NOMO-1 treated with DMSO at 0.1 percent for 48 hours (cell line): ENCODE results near the gene LYZ.
"Not testable (repeated sequence)": the region's sequence is repeated elsewhere in the genome, so short reads cannot be mapped to it uniquely, and the experiment has no call there.

Source experiments
- DNase-seq: peaks from one replicate; lab custom pipeline; 2025; ENCODE audit not compliant: unreplicated experiment; lab: John Stamatoyannopoulos, UW

Gene LYZ

DNA sequence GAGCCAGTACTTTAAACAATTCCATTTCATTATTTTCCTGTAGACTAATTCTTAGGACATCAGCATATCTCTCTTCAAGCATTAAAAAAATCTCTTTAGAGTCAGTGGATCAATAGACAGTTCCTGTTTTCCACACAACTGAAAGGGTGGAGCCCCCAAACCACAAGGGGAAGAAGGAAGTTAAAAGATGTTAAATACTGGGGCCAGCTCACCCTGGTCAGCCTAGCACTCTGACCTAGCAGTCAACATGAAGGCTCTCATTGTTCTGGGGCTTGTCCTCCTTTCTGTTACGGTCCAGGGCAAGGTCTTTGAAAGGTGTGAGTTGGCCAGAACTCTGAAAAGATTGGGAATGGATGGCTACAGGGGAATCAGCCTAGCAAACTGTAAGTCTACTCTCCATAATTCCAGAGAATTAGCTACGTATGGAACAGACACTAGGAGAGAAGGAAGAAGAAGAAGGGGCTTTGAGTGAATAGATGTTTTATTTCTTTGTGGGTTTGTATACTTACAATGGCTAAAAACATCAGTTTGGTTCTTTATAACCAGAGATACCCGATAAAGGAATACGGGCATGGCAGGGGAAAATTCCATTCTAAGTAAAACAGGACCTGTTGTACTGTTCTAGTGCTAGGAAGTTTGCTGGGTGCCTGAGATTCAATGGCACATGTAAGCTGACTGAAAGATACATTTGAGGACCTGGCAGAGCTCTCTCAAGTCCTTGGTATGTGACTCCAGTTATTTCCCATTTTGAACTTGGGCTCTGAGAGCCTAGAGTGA is at the start of gene LYZ:
LYZ (plus strand) TSS at position 220 of the 777 bp plus-strand sequence; CDS start at position 248, 28 bp downstream.
- peak; percentile 97 for DNase-seq

DNA sequence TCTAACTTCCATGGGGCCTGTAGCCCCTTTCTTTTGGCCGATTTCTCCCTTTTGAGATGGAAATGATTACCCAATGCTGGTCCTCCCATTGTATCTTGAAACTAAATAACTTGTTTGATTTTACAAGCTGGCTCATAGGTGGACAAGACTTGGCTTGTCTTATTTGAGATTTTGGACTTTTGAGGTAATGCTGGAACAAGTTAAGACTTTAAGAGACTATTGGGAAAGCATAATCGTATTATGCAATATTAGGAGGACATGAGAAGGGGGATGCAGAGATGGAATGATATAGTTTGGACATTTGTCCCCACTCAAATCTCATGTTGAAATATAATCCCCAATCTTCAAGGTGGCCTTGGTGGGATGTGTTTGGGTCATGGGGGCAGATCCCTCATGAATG is 49.2 kb upstream of the LYZ start:
- DNase-seq = no peak

DNA sequence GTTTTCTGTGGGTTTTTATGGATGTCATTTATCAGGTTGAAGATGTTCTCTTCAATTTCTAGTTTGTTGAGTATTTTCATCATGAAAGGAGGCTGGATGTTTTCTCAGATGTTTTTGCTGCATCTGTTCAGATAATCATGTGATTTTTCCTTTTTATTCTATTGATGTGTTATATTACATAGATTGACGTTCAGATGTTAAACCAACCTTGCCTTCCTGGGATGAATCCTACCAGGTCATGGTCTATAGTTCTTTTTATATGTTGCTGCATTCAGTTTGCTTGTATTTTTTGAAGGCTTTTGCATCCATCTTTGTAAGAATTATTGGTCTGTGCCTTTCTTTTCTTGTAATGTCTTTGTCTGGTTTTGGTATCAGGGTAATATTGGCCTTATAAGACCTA is 43.9 kb upstream of the LYZ start:
- no peak for DNase-seq

DNA sequence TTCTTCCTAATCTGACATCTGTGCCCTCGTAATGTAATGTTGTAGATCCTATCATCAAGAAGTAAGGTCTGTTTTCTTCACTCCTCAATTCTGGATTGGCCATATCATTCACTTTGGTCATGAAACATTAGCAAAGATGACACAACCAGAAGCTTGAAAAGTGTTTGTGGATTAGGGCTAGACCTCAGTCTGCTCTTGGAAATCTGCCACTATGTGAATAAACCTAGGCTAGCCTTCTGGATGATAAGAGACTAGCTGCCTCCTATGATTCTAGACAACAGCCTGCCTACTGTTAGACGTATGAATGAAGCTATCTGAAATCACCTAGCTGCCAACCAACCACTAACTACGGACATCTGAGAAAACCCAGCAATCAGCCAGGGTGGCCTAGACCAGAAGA is 38.7 kb upstream of the LYZ start:
- DNase-seq = no peak

DNA sequence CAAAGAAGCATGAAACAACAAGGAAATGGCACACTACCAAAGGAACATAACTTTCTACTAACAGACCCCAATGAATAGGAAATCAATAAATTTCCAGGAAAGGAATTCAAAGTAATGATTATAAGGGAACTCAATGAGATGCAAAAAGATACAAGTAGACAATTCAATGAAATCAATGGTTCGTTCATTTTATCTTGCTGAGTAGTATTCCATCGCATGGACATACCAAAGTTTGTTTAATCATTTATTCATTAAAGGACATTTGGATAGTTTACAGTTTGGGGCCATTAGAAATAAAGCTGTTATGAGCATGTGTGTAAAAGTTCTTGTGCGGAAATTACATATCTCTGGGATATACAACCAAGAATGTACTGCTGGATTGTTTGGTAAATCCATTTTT is 35.0 kb upstream of the LYZ start:
- DNase-seq = no peak

DNA sequence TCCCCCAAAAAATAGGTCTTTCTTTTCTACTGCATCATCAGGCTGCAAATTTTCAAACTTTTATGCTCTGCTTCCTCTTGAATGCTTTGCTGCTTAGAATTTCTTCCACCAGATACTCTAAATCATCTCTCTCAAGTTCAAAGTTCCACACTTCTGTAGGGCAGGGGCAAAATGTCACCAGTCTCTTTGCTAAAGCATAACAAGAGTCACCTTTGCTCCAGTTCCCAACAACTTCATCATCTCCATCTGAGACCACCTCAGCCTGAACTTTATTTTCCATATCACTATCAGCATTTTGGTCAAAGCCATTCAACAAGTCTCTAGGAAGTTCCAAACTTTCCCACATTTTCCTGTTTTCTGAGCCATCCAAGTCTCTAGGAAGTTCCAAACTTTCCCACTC is 31.4 kb upstream of the LYZ start:
- DNase-seq = not testable (repeated sequence)

DNA sequence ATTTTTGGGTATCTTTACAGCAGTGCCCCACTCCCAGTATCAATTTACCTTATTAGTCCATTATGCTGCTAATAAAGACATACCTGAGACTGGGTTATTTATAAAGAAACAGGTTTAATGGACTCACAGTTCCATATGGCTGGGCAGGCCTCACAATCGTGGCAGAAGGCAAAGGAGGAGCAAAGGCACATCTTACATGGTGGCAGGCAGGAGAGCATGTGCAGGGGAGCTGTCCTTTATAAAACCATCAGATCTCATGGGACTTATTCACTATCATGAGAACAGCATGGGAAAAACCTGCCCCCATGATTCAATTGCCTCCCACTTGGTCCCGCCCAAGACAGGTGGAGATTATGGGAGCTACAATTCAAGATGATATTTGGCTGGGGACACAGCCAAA is 30.9 kb upstream of the LYZ start:
- DNase-seq = not testable (repeated sequence)

DNA sequence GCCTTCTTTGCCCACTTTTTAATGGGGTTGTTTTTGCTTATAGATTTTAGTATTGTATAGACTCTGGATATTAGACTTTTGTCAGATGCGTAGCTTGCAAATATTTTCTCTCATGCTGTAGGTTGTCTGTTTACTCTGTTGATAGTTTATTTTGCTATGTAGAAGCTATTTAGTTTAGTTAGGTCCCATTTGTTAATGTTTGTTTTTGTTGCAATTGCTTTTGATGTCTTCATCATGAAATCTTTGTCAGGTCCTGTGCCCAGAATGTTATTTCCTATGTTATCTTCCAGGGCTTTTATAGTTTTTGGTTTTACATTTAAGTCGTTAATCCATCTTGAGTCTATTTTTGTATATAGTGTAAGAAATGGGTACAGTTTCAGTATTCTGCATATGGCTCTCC is 30.0 kb upstream of the LYZ start:
- no peak for DNase-seq

DNA sequence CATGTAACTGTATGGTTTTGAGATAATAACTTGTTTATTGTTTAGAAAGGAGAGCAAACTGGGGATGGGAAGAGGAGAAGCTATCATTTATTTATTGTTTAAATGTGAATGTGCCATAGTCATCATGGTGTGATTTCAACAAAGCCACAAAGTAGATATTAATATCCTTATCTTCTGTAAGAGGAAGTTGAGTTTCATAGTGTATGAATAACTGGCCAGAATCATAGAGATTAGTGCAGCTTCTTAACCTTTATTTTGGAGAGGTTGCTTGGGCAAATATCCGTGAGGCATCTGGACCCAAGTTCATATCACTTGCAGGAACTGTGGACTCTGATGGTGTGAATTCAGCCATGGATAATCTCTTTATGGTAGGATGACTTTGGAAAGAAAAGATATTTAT is 26.8 kb upstream of the LYZ start:
- DNase-seq = peak; percentile 80

DNA sequence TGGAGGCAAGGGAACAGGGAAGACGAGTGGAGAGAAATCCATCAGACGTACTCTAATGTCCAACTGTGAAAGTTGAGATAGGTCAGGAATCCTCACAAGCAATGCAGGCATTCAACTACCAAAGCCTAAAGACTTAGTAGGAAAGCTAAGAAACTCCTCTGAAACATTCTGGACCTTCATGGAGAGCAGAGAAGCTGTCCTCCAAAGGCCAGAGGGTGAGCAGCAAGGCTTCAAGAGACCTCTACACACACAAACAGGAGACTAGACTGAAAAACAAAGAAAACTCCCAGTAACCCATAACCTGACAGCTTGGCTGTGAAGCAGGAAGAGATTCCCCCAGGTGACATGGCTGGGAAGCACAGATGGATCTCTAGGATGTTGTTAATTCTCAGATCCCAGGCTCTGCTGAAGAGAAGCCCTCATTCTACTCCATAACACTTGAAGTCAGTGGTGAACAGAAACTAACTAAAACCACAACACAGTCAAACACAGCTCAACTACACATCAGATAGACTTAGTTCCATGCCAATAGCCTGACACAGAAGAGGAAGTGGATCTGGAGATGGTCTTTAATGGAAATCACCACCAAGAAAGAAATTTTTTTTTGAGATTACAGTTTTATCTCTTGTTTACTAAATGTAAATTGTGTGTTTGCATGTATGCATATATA is 23.2 kb upstream of the LYZ start:
- peak; percentile 81 for DNase-seq

DNA sequence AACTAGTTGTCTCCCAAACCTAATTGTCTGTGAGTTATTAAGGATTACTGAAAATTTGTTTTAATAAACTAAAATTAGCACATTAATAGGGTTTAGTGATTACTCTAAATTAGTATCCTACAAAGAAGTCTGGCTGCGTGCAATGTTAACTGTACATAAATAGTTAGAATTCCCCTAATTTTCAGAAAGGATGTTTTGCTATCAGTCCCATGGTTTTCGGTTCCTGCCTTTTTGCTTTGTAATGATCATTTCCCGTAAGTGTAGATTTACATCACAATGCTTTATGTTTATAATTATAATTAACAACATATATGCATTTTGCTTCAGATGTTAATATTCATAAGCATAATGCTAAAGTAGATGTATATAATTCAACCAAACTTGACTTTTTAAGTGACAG is 19.8 kb upstream of the LYZ start:
- no peak for DNase-seq

DNA sequence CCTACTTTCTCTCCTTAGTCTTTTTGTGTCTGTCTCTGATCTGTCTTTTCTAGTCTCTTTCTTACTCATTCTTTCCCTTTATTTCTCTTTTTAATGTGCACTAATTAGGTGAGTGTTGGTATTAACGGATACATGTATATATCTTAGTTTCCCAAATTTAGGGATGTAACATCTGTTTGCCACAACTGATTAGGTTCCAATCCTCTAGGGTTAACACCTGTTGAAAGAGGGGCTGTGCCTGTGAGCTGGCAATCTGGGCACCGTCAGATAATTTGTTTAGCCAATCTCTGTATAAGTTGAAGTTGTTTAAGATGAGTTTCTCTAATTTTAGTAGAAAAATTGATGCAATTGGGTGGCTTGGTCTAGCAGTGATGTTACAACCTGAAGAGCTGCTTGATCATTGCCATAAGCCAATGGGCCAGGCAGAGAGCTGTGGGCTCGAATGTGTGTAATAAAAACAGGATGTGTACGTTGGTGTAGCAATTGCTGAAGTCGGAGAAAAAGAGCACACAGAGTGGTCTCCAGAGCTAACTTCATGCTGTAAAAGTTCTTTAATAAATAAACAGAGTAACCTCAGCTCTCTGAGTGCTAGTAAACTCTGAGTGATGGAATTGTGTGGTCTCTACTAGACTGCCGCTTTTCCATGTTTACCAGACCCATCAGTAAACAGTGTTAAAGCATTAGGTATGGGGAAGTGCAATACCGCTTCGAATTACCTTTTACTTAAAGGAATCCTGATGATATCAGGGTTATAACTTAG is 18.3 kb upstream of the LYZ start:
- peak; percentile 81 for DNase-seq

DNA sequence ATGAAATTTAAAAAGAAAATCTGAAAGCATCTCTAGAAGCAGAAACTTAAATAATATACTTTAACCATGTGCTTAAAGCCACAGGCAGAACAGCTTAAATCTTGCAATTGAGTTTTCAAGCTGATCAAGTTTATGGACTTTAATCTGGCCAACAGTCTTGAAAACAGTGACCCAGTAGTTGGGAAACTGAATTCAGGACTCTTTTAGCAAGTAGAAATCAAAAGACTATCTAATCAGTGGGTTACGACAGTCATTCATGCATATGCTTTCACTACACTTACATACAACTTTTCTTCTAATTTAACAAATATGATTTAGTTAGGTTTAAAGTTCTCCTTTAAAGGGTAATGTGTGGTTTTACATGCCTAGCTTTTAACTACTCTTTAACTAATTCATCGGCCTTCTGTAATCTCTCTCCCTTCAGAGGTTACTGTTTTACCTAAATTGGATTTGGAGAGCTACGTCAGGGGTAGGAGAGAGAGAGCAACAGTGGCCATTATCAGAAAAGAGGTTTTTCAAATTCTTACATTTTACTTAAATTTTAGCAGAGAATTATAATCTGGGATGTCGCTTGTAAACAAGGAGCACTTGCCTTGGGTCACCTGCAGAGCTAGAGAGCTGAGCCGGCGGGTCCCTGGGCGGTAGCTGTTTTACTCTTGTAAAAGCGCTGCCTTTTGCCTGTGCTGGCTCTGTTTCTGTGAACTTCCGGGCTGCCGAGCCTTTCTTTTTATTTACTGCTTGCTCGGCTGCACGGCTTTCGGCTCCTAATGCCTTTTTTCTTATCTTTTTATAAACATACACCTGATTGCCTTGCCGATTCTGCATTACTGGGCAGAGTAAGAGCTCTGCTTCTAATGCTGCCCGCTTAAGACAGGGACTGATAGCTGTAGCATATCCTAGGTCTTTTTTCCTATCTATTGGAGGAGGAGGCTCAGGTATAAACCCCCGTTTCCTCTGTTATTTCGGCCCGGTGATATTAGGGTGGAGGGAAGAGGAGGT is 17.4 kb upstream of the LYZ start:
- DNase-seq = no peak

DNA sequence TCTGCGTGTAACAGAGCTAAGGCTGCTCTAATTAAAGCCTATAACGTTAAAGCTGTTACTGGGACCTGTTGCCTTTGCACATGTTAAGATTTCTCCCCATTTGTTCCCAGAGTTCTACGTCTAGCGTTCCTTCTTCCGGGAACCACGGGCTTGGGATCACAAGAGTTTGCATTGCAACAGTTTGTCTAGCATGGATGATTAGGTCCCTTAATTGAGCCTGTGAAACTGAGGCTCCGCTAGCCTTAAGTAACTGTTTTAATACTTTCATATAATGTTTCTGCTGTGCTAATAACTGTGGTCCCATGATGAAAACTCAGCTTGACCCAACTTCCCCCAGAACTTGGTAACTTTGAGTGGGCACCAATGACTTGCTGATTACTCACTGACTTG is 16.7 kb upstream of the LYZ start:
- no peak for DNase-seq

DNA sequence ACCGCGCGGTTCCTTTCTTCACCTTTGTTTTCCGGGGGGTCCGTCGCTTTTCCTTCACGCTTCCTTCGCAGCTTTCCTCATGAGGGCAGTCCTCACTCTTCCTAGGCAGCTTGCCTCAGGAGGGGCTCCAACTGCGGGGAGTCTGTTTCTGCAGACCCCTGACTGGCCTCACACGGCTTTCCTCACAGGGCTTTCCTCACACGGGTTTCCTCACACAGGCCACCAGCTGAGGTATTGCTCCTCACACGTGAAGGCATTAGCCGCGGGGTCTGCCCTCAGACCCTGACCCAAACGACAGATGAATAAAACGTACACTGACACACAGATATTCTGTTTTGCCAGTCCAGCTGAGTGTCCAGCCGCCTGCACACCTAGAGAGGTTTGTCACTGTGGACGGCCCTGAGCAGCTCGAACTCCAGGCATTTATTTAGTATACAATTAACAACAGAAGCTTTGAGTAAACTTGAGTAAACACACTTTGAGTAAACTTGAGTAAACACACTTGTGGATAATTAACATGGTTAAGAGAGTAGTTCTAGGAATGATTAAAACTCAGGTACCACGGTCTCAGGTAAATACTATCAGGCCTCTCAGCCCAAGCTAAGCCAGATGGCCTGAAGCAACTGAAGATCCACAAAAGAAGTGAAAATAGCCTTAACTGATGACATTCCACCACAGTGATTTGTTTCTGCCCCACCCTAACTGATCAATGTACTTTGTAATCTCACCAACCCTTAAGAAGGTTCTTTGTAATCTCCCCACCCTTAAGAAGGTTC is 16.1 kb upstream of the LYZ start:
- peak; percentile 43 for DNase-seq

DNA sequence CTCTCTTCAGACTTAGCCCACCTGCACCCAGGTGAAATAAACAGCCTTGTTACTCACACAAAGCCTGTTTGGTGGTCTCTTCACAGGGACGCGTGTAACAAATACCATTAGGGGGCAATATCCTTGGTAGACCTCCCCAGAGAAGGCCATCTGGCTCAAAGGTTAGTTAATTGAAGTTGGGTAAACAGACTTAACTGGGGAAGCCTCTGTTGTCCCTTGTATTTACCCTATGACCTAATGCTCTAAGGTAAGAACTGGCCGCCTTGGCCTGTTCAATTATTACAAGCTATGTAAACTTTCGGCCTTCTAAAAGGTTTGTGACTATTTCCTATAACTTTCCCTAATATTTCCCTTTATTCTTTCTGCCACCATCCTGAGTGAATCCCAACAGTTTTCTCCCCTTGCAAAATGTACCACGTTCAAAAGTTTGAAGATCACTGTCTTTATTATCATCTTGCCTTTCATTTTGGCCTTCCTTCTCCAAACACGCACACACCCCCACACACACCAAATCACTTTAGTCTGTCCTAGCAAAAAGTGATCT is 15.3 kb upstream of the LYZ start:
- DNase-seq = no peak

DNA sequence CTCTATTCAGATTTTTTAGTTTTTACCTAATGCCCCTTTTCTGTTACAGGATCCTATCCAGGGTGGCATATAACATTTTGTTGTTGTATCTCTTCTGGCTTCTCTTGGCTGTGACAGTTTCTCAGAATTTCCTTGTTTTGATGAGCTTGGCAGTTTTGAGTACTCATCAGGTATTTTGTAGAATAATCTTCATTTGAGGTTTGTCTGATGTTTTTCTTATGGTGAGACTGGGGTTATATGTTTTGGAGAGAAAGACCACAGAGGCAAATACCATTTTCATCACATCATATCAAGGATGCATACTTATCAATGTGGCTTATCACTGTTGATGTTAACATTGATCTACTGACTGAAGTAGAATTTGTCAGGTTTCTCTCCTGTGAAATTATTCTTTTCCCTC is 14.0 kb upstream of the LYZ start:
- DNase-seq = no peak

DNA sequence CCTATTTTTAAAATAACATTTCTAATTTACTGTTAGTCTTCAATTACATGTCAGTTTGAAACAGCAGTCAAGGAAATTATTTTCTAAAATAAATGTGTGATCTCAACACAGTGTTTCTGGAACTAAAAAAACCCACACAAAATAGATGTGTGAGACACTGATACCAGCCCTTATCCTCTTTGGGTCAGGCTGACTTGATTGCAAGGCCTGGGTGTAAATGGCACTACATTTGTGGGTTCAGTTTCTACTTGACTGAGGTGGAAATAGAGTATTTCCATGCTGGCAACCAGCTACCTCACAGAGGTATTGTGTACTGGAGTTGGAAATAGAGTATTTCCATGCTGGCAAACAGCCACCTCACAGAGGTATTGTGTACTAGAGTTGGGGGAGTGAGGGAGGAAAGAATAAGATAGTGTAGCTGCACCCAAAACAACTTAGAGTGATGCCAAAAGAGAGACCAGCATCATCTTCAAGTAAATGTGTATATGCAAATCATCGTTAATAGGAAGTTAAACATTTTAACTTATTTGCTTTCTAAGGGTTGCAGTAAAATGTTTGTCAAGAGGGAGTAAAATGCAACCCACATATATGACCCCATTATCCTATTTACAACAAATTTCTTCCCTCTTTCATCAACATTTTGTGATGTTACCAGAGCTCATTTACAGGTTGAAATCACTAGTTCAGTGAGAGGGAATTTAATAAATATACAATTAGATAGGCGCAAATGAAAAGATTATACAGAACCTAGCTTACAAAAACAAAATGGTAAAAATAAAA is 10.7 kb upstream of the LYZ start:
- peak; percentile 54 for DNase-seq
